Ureter (tissue), 1 donor: ENCODE measurements around the gene CDYL. TPM values are rescaled to one million over a fixed set of nuclear protein-coding genes. Genes with fewer than 3 reads are reported as not detected.

Experiments used
- DNase-seq: peaks from one replicate; pipeline ENCODE4 v3.0.0-alpha.2; 2020; ENCODE audit warnings: low spot score
- total RNA-seq: library from RNA; stranded (reverse); gene quantifications from one replicate; pipeline ENCODE4 v1.2.4, GENCODE V29; 2023
- donor health status: DM: yes; HTN: yes; CAD: no.

The CDYL gene
- total RNA-seq, 1 donor from 2014 or later, result 68.2 TPM

DNA sequence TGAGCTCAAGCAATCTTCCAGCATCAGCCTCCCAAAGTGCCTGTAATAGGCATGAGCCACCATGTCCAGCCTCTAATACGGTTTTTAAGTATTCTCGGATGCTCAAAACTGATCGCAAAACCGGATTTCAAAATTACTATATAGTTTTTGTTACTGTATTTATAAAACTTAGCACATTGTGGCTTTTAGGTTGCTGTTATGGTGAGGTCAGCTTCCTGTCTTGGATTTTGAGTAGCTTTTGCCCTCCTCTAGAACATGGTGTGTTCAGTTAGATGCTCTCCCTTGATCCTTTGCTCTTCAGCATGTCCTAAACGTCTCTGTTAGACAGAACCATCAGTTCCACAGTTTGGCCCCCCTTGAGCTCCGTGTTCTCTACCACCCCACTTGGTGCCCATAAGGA is 131.4 kb downstream of the CDYL start:
- DNase-seq, result no peak

DNA sequence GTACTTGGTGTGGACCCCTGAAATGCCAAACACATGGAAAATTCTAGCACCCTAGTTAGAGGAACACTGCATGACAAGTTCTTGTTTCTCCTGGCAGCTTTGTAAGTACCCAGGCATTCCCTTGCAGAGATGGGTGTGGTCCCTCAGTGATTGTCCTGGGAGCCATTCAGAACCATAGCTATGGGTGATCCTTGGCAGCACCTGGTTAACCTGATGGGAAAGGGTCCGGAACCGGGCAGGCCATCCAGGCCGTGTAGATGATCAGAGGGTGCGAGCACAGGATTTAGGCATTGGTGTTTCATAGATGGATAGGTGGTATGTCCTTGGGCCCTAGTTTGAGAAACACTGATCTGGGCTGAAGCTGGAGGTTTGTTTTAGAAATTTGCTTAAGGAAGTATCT is 131.9 kb downstream of the CDYL start:
- DNase-seq, result no peak

DNA sequence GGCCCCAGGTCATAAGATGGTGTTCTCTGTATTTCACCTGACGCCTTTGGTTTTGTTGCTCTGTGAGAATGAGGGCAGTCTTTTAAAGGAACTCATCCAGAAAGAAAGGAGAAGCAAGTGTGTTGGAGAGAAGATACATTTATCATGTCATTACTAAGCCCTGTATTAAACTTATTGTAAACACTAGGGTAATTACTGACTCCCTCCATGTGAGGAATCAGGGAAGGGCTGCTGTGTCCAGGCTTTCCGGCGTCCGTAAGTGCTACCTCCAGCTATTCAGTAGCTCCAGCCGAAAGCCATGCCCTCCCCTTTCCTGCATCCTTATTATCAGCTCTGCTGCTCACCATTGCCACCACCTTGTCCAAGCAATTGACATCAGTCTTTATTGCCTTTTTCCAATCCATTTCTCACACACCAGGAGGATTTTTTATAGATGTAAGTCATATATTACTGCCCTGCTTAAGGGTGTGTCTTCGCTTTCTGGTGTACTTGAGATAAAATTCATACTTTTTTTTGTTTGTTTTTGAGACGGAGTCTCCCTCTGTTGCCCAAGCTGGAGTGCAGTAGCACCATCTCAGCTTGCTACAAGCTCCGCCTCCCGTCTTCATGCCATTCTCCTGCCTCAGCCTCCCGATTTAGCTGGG is 133.0 kb downstream of the CDYL start:
- DNase-seq, result no peak

DNA sequence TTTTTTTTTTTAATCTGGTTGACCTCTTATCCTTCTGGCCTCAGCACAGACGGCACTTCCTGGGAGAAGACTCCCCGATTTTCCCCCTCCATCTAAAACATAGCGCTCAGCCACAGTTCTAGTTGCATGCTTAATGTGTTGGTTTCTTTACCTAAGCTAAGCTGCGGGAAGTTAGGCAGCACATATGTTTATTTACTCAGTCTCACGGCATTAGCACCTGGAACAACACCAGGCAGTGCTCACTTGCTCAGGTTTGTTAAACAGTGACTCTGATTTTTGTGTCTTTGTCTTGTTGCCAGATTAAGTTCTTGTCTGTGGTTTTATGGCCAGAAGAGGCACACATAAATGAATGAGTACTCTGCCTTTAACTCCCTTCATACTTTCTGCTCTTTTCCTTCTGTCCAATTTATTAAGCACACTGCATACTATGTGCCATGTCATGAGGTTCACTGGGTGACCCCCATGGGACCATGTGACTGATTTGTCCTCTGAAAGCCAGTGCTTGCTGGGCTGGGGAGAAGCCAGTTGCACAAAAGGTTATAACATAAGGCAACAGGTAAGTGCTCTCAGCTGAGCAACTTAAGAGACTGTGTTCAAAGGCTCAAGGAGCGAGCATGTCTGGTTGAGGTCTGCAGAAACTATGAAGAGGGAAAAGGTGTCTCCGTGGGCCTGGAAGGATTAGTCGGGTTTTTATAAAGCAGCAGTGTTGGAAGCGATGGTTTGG is 134.0 kb downstream of the CDYL start:
- no peak for DNase-seq

DNA sequence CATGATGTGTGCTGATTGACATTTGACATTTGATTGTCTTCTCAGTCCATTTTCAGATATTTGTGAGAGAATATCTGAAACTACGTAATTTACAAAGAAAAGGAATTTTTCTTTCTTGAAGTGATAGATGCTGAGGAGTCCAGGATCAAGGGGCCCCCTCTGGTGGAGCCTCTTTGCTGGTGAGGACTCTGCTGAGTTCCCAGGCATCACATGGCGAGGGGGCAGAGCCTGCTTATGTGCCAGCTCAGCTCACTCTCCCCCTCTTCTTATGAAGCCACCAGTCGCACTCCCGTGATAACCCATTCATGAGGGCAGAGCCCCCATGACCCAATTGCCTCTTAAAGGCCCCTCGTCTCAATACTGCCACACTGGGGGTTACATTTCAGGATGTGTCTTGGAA is 136.4 kb downstream of the CDYL start:
- no peak for DNase-seq

DNA sequence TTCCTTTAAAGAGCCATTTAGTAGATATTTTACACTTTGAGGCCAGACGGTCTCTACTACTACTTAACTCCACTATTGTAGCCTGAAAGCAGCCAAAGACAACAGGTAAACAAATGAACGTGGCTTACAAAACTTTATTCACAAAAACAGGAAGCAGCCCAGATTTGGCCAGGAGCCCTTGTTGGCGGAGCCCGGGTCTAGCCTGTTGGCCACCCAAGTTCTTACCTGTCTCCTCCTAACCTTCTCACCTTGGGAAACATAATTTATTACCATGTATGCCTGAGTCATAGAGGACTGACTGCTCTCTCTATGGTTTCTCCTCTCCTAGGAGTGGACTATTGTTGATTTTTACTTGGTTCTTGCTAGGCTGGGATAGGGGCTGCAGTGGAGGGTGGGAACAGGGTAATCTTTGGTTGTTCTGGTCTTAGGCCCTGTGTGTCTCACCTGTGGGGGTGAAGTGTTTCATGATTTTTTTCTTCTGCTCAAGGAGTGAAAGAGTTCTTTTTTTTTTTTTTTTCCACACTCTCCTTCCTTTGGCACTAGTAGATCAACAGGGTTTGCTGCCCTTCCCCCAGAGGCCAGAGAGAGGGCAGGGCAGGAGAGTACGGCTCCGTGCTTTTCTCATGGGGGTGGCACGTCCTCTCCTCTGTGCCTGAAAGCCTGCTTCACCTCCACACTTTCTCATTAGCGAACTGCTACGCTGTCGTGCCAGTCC is 137.7 kb downstream of the CDYL start:
- DNase-seq, result no peak

DNA sequence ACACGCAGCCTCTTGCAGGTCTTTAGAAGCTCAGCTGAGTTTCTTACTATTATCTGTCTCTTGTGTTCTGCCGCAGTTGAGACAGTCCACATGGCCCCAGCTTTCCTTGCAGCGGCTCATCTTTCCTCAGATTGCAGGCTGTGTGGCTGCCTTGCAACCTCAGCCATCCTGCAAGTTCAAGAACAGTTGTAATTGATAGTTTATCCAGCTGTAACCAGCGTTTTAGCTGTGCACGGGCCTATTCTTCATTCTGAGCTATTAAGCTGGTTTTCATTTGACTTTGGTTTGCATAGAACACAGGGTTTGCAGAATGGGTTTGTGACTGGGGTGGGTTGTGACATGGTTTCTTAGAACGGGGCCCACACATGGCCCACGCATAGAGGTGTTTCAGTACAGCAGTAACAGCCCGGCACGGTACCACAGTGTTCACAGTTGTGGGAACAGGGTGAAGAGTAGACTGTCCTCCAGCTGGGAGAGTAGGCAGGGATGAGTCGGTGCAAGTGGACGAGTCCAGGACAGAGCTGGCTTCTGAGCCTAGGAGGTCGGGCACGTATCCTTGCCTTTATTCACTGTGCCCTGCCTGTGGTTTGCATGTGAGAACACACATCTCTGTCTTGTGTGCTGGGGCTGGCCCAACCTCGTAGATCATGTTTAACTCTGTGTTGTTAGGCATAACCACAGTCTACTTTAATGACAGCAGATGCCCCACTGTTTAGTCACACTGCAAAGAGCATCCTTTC is 138.4 kb downstream of the CDYL start:
- DNase-seq, result no peak

DNA sequence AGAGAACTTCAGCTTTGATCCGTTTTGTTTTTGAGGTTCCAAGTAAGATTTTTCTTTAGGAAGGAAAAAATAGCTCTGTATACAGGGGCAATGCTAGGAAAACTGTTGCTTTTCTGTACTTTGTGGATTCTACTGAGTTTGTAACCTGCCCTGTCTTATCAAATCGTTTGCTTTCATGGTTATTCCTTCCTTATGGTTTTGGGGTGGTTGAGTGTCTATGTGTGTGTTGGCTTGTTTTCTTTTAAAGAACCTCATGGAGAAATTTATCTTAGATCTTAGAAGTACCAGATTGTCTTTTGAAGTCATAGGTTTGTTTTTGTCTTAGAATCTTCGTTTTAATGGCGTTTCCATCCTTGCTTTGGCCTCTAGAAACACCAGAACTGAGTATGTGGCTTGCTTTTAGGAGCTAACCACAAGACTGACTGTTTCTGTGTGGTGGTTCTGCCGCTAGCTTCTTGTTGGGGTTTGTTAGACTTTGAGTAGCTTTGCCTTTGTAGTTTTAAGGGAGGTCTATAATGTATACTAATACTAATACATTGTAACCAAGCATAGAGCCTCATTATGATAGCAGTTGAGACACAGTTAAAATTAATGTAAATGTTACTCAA is 140.9 kb downstream of the CDYL start:
- DNase-seq, result no peak

DNA sequence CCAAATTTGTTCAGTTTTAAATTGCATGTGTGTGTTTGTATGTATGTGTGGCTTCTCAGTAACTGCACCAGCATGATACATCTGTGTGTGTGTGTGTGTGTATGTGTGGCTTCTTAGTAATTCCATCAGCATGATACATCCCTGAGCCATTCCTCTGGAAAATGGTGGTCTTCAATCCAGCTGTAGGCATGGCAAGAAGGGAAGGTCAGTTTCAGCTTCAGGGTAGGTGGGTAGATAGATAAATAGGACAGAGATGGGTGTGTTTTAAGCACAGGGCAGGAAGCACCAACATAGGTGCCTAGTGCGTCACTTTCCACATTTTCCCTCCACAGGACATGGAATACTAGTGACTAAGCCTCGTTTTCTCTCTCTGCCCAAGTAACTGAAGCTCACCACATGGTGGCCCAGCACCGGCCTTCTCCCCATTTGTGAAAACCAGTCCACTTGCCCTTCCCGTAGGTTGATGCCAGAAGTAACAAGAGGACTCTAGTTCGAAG is 144.8 kb downstream of the CDYL start:
- no peak for DNase-seq

DNA sequence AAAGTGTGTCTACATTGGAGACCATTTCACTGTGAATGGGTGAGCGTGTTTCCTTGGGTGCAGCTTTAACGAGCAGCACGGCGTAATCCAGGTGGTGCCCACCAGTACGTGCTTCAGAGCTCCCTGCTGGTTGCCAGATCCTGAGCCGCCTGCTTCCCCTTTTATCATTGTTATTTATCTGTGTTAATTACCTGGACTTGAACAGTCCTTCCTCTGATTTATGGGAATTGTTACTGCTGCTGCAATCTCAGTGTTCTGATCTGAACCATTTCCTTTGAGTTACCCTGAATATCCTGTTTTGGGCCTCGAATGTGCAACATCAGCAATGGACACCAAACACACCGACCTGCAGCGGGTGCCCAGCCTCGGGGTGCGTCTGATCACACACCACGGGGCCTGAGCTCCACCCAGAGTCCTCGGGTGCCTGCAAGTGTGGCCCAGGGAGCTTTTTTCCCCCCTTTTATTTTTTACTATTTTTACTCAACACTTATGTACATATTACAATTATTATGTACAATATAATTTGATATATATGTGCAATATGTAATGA is 146.4 kb downstream of the CDYL start:
- no peak for DNase-seq

DNA sequence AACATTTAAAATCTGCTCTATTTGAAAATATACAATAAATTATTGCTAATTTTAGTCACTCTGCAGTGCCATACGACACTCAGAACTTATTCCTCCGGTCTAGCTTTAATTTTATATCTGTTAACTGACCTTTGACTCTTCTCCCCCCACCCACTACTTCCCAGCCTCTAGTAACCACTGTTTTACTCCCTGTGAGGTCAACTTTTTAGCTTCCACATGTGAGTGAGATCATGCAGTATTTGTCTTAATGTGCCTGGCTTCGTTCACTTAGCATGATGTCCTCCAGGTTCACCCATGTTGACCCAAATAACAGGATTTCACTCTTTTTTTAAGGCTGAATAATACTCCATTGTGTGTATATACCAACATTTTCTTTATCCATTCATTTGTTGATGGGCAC is 146.9 kb downstream of the CDYL start:
- no peak for DNase-seq

DNA sequence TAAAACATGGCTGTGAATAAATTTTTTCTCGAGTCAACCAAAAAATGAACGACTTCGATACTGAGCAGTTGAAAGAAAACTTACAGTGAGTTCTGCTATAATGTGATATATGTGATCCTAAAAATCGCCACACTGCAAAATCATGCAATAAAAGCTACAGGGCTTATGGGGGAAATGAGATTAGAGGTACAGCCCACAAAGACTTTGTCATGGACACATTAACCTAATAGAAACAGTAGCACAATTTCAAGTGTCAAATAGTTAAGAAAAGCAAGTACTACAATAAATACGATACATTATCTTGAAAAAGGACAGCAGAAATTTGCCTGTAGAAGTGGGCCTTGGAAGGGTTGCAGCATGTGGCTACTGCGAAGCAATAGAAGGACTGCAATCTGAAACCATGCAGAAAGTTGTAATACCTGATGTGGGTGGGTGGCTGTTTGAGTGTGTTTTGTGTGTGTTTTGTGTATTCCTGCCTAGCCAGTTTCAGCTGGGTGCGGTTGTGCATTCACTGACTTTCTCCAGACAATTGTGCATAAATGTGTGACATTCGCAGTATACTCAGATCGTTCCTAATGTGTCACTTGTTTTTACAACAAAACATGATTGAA is 148.6 kb downstream of the CDYL start:
- no peak for DNase-seq

DNA sequence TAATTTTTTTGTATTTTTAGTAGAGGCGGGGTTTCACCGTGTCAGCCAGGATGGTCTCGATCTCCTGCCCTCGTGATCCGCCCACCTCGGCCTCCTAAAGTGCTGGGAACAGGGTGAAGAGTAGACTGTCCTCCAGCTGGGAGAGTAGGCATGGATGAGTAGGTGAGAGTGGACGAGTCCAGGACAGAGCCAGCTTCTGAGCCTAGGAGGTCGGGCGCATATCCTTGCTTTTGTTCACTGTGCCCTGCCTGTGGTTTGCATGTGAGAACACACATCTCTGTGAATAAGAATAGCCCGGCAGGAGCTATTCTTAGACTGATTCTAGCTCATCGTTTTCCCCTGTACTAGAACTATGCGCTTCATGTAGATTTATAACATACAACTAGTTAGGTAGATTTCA is 149.4 kb downstream of the CDYL start:
- DNase-seq, result no peak

DNA sequence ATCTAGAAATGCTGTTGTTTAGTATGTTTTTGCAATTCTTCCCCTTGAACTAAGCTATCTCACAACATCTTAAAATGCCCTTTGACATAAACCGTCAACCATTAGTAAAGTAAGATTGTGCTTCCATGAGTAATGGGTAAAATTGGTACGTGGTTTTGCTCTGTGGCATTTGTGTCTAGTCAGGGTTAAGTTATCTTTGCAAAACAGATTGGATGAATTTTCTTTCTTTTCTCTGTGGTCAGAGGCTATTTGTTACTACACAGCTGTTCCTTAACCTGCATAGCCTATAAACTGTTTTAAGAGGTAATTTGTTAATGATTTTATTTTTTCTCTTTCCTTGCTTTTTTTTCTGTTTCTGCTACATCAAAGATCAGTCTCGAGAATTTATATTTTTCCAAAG is 152.2 kb downstream of the CDYL start:
- no peak for DNase-seq

DNA sequence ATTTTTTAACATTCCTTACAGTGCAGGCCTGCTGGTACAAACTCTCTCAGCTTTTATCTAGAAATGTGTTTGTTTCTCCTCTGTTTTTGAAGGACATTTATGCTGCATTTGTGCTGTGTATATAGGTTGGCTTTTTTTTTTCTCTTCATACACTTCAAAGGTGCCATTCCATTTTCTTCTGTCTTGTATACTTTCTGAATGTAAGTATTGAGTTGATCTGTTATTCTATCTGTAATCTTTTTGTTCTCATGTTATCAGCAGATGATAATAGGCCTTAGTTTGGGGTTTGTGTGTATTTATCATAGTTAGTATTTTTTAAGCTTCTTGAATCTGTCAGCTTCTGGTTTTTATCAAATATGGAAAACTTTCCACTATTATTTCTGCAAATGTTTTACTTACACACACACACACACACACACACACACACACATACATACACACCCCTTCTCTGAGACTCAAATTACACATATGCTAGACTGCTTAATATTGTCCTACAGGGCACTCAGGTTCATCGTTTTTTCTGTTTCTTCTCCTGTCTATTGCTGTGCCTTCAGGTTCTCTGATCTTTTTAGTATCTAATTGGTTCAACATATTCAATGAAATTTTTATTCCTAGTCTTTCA is 153.0 kb downstream of the CDYL start:
- no peak for DNase-seq

DNA sequence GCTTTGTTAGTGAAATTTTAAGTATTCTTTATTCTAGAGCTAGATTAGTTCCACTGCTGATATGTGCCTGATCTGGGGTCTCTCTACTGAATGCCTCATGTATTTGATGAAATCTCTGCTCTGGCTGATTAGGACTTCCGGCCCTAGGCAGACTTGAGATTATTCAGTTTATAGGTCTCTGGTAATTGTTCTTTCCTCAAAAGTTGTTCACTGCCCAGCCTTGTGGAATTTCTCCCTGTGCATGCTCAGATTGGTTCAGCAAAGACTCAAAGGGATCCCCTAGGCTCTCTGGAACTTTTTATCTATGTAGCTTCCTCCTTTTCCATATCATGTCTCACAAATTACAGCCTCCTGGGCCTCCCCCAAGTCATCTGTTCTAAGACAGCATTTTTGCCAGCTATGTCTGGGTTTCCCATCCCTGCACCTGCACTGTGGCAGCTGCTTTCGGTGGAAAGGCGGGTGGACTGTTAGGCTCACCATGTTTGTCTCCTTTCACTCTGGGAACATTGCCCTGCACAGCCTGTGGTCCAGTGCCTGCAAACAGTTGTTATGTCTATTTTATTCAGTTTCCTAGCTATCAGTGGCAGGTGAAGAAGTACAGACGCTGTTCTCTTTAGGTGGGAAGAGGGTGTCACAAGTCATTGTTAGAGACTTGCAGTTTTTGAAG is 154.0 kb downstream of the CDYL start:
- DNase-seq, result no peak

DNA sequence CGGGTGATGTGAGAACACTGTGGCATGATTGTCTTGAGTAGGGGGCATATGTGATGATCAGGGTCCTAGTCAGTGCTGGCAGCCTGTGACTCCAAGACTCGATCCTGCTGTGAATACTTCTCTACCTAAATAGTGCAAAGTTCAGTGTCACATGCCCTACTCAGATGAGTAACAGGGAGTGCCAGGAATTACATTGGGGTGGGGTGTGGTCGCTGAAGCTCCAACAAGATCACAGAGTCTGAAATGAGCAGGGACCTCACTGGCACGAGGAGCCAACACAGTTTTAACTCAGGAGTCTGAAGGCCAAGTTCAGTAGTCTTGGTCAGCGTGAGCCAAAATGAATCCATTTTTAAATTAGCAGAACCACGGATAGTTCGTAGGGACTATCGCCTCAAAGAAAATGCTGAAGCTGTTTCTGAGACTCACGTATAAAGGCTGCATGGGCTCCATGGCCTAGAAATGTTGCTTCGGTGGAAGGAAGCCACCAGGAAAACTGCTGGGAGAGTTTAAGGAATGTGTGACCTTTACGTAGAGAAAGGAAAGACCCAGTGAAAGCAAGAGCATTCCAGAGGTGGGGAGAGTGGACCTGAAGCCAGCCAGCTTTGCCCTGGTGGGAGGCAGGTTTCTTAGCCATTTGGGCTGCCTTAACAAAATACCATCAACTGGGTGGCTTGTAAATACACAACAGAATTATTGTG is 155.5 kb downstream of the CDYL start:
- no peak for DNase-seq

DNA sequence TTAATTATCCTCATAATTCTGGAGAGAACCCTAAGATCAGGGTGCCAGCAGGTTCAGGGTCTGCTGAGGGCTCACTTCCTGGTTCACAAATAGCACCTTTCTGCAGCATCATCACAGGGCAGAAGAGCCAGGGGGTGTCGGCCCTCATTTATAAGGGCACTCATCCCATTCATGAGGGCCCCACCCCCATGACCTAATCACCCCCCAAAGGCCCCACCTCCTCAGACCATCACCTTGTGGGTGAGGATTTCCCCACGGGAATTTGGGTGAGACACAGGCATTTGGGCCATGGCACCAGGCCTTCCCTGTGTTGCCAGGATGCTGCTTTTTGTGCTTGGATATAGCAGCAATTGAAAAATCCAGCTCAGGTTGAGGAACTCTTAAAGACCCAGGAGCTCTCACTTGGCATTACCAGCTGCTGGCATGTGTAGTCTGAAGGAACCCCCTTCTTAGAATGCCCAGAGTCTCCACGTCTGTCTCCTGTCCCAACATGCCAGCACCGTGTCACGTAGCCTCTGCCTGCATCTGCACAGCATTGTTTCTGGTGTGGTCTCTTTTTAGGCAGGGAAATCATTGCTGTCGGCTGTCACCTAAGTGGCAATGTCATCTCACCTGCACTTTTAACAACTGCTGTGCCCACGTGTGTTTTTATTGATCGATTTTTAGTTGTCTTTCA is 156.2 kb downstream of the CDYL start:
- no peak for DNase-seq

DNA sequence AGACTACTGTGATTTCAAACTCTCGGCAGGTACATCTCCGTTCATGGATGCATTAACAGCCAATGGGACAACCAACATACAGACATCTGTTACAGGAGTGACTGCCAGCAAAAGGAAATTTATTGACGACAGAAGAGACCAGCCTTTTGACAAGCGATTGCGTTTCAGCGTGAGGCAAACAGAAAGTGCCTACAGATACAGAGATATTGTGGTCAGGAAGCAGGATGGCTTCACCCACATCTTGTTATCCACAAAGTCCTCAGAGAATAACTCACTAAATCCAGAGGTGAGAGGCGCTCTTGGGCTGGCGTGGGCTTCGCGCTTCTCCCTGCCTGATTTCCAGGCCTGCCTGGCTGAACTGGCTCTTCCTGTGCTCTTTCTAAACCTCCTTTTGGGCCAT is 159.3 kb downstream of the CDYL start:
- no peak for DNase-seq
